NCI-H2171 (cell line): ENCODE measurements around the gene PLXNB1.
"Not testable (repeated sequence)": the region's sequence is repeated elsewhere in the genome, so short reads cannot be mapped to it uniquely, and the experiment has no call there.

Experiments used
- DNase-seq: peaks from one replicate; lab custom pipeline; 2025; lab: John Stamatoyannopoulos, UW

The PLXNB1 gene

GRCh38 chr3:48404440-48405342 lies 25.2 kb downstream of the PLXNB1 start:
- DNase-seq = no peak

DNA sequence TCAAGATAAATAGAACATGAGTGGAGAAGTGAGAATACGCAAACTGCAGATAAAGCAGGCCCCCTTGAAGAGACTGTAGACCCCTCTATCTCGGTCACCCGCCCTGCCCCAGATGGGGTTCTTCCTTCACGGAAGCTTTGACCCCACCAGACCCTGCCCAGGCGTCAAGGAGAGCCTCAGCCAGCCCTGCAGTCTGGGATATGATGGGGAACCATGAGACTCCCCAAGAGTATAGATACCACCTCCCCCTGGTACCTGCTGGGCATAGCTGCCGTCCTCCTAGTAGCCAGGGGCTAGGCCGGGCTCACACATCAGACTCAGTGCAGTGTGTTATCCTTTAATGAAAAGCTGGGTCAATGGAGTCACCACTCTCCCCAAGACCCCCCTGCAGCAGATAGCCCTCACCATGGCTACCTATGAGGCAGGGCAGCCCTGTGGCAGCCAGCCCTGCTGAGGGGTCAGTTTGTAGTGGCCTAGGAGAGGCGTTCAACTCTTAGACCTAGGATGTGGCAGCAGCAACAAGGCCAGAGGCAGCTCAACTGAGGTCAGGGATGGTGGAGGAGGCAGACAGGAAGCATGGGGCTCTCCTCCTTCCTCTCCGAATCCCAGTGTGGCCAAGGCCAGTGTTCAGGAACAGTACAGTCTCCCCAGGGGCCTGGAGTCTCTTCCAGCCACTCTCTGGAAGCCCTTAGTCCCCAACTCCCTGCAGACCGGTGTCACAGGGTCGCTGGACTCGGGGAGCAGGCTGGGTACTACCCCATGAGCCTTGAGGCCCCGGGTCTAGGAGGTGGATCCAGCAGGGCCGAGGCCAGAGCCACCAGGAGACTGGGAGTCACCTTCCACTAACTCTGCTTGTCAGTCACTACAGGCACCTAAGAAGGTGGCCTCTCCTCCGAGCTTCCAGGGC lies 26.1 kb downstream of the PLXNB1 start:
- no peak for DNase-seq

- DNase-seq = no peak
These were observed 27.0 kb downstream of the PLXNB1 start for GRCh38 chr3:48402907-48403306.

DNA sequence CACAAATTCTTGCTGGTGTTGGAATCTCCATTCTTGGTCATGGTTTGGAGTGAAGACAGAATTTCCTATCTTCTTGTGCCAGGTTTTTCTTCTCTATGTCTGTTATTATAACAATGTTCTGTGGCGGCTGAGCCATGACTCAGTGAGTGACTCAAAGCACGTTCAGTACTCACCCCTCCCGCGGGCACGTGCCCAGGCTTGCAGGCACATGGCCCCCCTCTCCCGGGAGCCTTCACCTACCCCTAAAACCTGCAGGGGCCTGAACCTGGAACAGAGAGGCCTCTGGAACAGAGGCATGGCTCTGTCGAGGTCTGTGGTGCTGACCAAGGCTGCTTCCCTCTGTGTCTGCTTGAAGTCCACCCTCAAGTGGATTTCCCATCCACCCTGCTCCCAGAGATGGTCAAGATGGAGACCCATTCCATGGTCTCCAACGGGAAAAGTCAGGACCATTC lies 27.6 kb downstream of the PLXNB1 start:
- no peak for DNase-seq

GRCh38 chr3:48401434-48401901 lies 28.4 kb downstream of the PLXNB1 start:
- DNase-seq = not testable (repeated sequence)

GRCh38 chr3:48400824-48401433 lies 29.0 kb downstream of the PLXNB1 start:
- no peak for DNase-seq

DNA sequence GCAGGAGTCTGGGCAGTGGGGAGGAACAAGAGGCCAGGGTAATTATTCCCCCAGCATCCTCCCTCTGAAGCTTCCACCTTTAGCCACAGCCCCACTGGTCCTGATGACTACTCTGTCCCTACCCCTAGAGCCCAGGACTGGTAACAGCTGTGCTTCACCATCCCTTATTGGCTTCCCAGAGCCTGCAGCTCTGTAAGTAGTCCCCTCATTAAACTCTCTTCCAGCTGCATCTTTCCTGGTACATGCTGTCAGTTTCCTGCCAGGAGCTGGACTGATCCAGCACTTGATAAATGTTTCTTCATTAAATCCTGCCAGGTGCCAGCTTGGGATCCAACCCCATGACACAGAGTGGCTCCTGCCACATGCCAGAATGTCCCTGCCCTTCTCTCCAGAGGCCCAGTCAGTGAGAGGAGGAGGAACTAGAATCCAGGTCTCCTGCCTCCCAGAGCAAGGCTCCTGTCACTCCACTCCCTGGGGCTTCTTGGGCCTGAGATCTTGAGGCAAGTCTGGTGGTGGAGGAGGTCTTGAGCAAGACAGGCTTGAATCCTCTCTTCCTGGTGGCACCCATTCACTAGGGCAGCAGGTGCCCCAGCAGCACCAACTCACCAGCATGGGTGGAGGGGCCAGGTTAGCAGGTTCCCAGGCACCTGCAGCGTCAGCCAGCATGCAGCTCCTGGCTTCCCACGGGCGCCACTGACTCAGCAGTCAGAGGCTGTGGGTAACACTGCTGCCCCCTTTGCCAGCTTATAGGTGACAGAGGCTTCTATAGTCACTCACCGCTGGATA lies 30.3 kb downstream of the PLXNB1 start:
- no peak for DNase-seq

DNA sequence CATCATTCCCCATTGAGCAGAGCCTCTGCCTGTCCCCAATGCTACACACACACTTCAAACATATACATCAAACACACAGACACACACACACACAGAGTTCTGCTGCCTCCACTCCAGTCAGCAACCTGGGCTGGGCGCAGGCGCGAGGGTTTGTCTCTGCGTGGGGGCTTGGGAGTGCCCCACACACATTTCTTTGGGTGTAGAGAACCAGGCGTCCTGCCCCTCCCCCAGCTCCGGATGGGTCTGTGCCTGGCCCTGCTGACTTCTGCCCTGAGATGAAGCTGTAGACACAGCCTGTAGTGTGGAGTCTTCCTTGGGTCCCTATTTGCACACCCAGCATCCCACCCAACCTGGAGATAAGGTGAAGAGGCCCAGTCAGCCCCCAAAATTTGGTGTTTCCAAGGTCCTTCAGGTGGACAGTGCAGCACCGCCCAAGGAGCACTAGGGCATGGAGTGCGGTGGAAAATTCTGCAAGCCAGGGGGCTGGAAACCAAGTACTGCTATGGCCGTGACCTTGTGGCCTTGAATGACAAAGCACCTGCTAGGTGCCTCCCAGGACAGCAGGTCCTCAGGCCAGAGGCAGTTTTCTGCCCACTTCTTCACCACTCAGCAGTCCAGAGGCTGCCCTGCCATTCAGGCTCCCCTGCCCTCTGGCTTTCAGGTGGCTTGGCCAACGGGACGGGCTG lies 31.0 kb downstream of the PLXNB1 start:
- no peak for DNase-seq

DNA sequence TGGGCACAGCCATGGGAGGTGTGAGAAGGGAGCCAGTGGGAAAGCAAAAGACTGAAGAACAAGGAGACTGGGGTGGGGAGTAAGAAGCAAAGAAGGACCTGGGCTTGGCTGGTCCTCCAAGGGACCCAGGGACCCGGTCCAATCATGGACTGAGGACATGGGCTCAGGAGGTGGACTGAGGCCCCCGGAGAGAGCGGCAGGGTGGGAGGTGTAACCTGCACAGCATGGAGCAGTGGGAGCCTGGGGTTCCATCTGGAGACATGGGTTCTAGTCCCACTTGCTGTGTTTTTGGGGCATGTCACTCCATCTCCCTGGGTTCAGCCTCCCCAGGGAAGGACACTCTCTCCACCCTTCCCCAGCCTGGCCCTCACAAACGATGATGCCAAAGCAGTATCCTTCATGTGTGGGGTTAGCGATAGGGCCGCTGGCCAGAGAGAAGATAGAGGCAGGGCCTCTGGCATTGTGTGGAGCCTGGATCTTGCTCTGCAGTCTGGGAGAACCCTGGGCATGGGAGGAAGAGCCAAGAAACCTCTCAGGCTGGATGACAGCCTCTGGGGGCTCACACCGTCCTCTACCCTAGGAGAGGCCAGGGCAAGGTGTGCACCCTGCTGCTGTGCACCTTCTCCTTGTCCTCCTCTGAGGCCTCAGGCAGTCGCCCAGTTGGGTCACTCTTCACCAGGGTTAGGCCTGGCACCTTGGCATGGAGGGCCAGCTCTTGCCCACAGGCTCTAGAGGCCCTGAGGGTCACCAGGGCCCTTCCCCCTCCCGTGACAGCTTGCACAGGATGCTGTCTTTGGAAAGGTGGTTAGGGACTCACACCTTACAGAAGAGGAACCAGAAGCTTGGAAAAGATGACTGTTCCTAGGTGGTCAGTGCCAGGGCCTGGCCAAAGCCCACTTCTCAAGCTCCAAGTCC lies 31.9 kb downstream of the PLXNB1 start:
- no peak for DNase-seq

DNA sequence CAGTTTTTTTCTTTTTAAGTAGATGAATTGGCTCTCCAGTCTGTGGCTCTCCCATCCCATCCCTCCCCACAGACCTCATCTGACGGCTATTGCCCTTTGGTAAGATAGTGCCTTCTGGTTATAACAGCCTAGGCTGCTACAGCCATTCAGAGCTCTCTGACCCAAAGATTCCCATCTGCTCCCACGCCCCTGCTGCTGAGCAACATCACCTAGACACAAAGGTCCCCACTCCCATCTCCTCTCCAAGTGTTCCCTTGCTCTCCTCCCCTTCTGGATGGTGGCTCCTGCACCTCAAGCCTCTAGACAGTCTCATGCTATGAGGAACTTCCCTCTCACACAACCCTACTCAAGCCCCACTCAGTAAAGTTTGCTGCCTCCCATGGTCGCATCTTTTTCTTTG lies 34.2 kb downstream of the PLXNB1 start:
- no peak for DNase-seq

DNA sequence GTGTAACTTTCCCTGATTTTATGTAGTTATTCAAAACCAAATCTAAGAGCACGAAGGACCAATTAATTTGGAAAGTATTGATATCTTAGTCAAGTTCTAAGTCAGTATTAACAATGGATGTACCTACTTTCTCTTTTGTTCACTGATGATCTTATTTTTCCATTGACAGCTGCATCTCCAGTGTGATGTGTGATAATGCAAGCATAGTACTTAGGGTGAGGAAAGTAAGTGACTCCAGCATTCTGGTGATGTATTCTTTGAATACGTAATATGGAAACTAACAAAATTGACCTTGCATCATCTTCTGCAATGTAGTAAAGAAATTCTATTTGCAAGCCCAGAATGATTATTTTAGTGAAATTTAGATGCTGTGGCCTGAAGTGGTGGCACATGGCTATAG lies 35.5 kb downstream of the PLXNB1 start:
- no peak for DNase-seq

- no peak for DNase-seq
These were observed 40.9 kb downstream of the PLXNB1 start for GRCh38 chr3:48388966-48389365.

DNA sequence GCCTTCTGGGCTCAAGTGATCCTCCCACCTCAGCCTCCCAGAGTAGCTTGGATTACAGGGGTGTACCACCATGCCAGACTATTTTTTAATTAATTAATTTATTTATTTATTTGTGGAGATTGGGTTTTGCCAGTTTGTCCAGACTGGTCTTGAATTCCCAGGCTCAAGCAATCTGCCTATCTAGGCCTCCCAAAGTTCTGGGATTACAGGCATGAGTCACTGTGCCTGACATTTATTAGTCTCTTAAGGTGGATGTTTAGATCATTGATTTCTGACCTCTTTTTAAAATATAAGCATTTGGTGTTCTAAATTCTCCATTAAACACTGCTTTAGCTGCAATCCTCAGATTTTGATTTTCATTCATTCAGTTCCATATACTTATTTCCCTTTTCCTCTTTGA lies 42.3 kb downstream of the PLXNB1 start:
- no peak for DNase-seq

- no peak for DNase-seq
These were observed 56.9 kb downstream of the PLXNB1 start for GRCh38 chr3:48372862-48373435.

GRCh38 chr3:48372377-48372770 lies 57.5 kb downstream of the PLXNB1 start:
- DNase-seq = no peak

DNA sequence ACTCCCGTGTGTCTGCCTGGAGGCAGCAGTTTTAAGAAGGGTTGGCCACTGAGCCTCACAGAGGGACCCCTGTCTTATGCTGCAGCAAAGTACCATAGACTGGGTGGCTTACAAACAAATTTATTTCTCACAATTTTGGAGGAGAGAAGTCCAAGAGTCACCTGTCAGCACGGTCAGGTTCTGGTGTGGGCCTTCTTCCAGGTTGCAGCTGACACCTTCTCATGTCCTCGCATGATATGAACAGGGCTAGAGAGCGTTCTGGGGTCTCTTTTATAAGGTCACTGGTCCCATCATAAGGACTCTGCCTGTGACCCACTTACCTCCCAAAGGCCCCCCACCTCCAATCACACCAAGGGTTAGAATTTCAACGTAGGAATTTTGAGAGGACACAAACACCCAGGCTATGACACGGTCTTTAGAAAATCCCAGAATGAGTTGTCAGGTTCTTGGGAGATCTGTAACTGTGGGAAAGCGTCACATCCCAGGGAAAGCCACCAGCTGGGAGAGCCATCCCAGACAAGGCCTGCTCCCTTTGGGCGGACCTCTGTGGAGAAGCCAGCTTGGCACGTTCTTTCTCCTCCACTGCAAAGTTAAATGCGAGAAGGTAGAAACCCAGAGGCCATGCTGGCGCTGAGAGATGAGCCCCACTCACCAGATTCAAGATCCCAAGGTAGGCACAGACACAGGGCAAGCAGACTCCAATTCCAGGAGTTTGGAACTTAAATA lies 58.1 kb downstream of the PLXNB1 start, which contains the start of gene FBXW12:
Gene FBXW12, plus strand, starts transcription at position 569 of the 726 bp plus-strand sequence. CDS start 549 bp downstream, outside the sequence.
- no peak for DNase-seq

DNA sequence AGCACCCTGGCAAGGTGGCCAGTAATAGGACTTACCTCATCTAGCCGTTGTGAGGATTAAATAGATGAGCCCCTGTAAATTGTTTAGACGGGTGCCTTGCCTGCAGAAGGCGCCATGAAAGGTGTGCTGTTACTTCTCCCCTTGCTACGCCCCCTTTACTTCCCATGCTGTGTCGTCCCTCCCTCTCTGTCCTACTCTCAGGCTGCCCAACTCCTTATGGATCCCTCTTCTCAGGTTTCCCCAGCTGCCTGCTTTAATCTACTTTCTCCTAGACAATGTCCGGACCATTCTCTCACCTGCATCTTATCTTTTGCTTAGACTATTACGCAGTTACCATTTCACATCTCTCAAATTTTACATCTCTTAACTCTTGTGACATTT lies 59.6 kb downstream of the PLXNB1 start:
- no peak for DNase-seq

DNA sequence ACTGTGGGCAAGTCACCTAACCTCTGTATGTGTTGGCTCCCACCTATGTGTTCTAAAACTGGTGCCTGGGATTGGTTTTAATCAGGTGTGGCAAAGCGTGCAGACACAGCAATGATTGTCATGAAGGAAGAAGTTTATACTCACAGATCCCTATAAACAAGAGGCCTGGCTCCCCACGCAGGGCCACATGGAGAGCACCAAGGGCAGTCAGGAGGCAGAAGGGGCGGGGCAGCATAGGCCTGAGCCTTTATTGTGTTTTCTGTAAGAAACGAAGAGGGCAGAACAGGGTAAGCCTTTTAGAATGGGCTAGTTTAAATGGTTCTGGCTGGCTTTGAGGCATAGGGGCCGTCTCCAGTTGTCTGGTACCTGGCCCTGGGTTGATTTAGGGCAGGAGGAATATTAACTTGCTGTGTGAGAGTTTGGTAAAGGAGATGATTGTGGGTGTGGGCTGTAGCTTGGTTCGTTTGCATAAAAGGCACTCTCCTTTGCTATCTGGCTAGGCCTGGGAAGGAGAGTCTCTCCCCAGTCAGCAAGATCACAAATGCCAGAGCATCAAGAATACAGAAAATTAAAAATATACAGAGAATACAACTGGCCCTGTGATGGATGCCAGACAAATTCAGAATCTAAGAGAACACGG lies 60.1 kb downstream of the PLXNB1 start:
- no peak for DNase-seq
